ENCODE data around the gene TNFRSF18. TPM values are rescaled to one million over a fixed set of nuclear protein-coding genes. Genes with fewer than 3 reads are reported as not detected.

TNFRSF18 gene
- total and polyA plus RNA-seq, 2 experiments from 2014 or later: 1.1 to 1.5 TPM

GRCh38 chr1:1171161-1171545, 35.2 kb downstream of the TNFRSF18 start:
- no peaks in the 10 kb centered on the region for H3K36me3 Mint-ChIP-seq (ENCODE audit: low read depth)
- Histone ChIP-seq H3F3A (replicated peaks; ENCODE audit: low read depth) (no peaks in the 10 kb centered on the region), H3K4me3 (no peak overlapping the region), H3K36me3 (ENCODE audit: insufficient read depth) (no peaks in the 10 kb centered on the region), H3K79me2 (replicated peaks; ENCODE audit: insufficient read depth) (no peaks in the 10 kb centered on the region), H2AFZ (no peak overlapping the region), H3K27ac (ENCODE audit: low read depth) (no peak overlapping the region), H4K20me1 (replicated peaks; ENCODE audit: insufficient read depth) (no peaks in the 10 kb centered on the region), H3K9me2 (ENCODE audit: insufficient read depth) (no peaks in the 10 kb centered on the region), H3K4me1 (ENCODE audit: insufficient read depth) (peaks cover 5% of the 10 kb centered on the region; the same call in 1 of the 2 replicates), H3K27me3 (ENCODE audit: insufficient read depth) (no peaks in the 10 kb centered on the region), H3K4me2 (no peak overlapping the region)
- no peak for TF ChIP-seq JUNB (IDR thresholded peaks at IDR 0.05; ENCODE audit: unreplicated experiment)
- TF ChIP-seq EZH2phosphoT487 (IDR thresholded peaks at IDR 0.05; ENCODE audit: unreplicated experiment): no peak
- TF ChIP-seq ZNF114 (CRISPR knock-in tag; IDR thresholded peaks at IDR 0.05): no peak
- no peak for TF ChIP-seq ZNF462 (CRISPR knock-in tag; IDR thresholded peaks at IDR 0.05)
- TF ChIP-seq STAT1 (IDR thresholded peaks at IDR 0.05; ENCODE audit: unreplicated experiment): no peak
- no peak for TF ChIP-seq REST (IDR thresholded peaks at IDR 0.05; ENCODE audit: unreplicated experiment)
- no peak for TF ChIP-seq ZNF331 (CRISPR knock-in tag; IDR thresholded peaks at IDR 0.05; ENCODE audit: low read depth)
- no peak for TF ChIP-seq CREB1 (CRISPR knock-in tag; IDR thresholded peaks at IDR 0.05; ENCODE audit: low read depth)
- H3K4me3 Mint-ChIP-seq: no peak overlapping the region
- no peak overlapping the region for H3K27ac Mint-ChIP-seq
- peaks cover 19% of the 10 kb centered on the region for H3K4me1 Mint-ChIP-seq
- ATAC-seq (no peak), DNase-seq (ENCODE audit: low spot score) (no peak)
- no peaks in the 10 kb centered on the region; the same call in 2 of the 3 replicates for H3K9me3 Mint-ChIP-seq
- H3K27me3 Mint-ChIP-seq (ENCODE audit: insufficient read depth, low read depth, poor library complexity): peaks cover 9% of the 10 kb centered on the region
